A673 (cell line): Measurements from ENCODE around the gene LRRFIP1.

Experiments used
- EZH2 ChIP-seq: fragments of 200-600 bp; sonication (generic); IDR thresholded peaks from 2 replicates; pipeline ENCODE4 v1.6.1; 2017; ENCODE audit warnings: borderline replicate concordance, low read depth, mild to moderate bottlenecking, mixed read lengths, antibody characterized with exemption, low read length; ENCODE audit not compliant: poor library complexity, severe bottlenecking
- TF ChIP-seq, protein P1 (sequence below): fragments of 300-800, 200-600 bp; sonication (generic); conservative IDR thresholded peaks from 2 replicates; pipeline ENCODE4 v1.5.1; 2017; ENCODE audit warnings: low read depth, mild to moderate bottlenecking, antibody characterized with exemption, low read length, moderate library complexity, mixed read lengths

DNA sequence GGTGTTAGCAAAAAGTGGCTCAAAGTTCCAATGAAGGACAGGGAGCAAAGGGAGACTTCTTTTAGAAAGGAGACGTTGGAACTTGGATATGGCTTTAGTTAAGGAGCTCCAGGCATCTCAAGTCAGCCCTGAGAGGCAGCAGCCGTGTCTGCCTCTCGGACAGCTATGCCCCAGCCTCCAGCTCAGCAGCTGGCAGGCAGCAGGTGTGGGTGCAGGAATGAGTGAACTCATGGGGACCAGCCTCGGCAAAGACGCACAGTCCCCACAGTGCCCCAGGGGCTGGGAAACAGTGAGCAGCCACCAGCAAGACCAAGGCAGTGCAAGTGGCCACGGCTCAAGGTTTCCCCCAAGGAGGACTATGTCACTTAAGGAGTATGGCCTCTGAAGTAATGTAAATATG lies 1.6 kb upstream of the LRRFIP1 start:
- TF ChIP-seq, protein P1, sequence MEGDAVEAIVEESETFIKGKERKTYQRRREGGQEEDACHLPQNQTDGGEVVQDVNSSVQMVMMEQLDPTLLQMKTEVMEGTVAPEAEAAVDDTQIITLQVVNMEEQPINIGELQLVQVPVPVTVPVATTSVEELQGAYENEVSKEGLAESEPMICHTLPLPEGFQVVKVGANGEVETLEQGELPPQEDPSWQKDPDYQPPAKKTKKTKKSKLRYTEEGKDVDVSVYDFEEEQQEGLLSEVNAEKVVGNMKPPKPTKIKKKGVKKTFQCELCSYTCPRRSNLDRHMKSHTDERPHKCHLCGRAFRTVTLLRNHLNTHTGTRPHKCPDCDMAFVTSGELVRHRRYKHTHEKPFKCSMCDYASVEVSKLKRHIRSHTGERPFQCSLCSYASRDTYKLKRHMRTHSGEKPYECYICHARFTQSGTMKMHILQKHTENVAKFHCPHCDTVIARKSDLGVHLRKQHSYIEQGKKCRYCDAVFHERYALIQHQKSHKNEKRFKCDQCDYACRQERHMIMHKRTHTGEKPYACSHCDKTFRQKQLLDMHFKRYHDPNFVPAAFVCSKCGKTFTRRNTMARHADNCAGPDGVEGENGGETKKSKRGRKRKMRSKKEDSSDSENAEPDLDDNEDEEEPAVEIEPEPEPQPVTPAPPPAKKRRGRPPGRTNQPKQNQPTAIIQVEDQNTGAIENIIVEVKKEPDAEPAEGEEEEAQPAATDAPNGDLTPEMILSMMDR: no peak
- TF ChIP-seq EZH2: no peak
